ENCODE data around the gene FABP2. TPM values are rescaled to one million over a fixed set of nuclear protein-coding genes. Genes with fewer than 3 reads are reported as not detected.

FABP2 gene
- total RNA-seq (2022; extraction: Qiagen RNA extraction; ENCODE audit: low read depth) = not detected in 5 replicates

GRCh38 chr4:119321921-119322687, at the start of gene FABP2:
FABP2 (minus strand) TSS chr4:119322138; CDS start chr4:119322102, 36 bp downstream.

Other genes with a start within 250 kb of the FABP2 start
- not detected in 5 replicates for gene MYOZ2, start 186.3 kb downstream of the FABP2 start, total RNA-seq (2022; extraction: Qiagen RNA extraction; ENCODE audit: low read depth)
- 5.3 to 10.9 TPM (median 9.0 TPM) in 5 replicates for gene USP53, start 109.4 kb downstream of the FABP2 start, total RNA-seq (2022; extraction: Qiagen RNA extraction; ENCODE audit: low read depth)